ENCODE measurements around the gene IGSF3.

DNA sequence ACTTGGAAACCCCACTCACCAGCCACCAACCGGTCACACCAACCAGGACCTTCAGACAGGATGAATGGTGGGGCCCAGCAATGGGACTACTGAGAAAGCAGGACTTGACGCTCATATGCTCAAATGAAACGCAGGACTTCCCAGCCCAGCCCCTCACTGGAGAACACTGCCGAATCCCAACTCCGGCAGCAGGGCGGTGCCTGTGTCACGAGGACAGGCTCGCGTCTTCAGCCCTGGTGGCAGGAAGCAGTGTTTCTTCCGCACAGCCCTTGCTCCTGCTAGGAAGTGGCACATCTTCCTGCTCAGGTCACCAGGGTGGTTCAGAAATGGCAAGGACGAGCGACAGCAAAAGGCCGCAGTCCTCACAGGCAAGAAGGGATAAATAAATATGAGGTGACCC is 135.6 kb downstream of the IGSF3 start:
- TF ChIP-seq, protein P1, sequence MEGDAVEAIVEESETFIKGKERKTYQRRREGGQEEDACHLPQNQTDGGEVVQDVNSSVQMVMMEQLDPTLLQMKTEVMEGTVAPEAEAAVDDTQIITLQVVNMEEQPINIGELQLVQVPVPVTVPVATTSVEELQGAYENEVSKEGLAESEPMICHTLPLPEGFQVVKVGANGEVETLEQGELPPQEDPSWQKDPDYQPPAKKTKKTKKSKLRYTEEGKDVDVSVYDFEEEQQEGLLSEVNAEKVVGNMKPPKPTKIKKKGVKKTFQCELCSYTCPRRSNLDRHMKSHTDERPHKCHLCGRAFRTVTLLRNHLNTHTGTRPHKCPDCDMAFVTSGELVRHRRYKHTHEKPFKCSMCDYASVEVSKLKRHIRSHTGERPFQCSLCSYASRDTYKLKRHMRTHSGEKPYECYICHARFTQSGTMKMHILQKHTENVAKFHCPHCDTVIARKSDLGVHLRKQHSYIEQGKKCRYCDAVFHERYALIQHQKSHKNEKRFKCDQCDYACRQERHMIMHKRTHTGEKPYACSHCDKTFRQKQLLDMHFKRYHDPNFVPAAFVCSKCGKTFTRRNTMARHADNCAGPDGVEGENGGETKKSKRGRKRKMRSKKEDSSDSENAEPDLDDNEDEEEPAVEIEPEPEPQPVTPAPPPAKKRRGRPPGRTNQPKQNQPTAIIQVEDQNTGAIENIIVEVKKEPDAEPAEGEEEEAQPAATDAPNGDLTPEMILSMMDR (IDR thresholded peaks at IDR 0.05; ENCODE audit: poor library complexity): no peak
- TF ChIP-seq EZH2 (IDR thresholded peaks at IDR 0.05; ENCODE audit: borderline replicate concordance) (no peak), EZH2phosphoT487 (IDR thresholded peaks at IDR 0.05; ENCODE audit: low read depth, severe bottlenecking, unreplicated experiment) (no peak)
